Vagina (tissue), 2 donors: Measurements from ENCODE around the gene C20orf202. TPM values are rescaled to one million over a fixed set of nuclear protein-coding genes. Genes with fewer than 3 reads are reported as not detected.

Experiments used
- DNase-seq, 2 donors: peaks; one replicate each; pipeline ENCODE4 v3.0.0-alpha.2; 2017; ENCODE audit errors: extremely low spot score in 2 of 2
- H3K27ac ChIP-seq: fragments of 200-600 bp; sonication (generic); one replicate; pipeline ENCODE4 v1.5.1; 2019
- H3K27me3 ChIP-seq: fragments of 200-600 bp; sonication (generic); one replicate; pipeline ENCODE4 v1.5.1; 2019
- H3K36me3 ChIP-seq, 2 donors: fragments of 200-600 bp; sonication (generic); one replicate each; pipeline ENCODE4 v1.5.1; 2017 to 2019
- H3K4me1 ChIP-seq: fragments of 200-600 bp; sonication (generic); one replicate; pipeline ENCODE4 v1.5.1; 2019
- H3K4me3 ChIP-seq, 2 donors: fragments of 200-600 bp; sonication (generic); 1 replicate in 1 of 2; 2 replicates in 1 of 2; pipeline ENCODE4 v1.5.1; 2016 to 2019
- H3K9me3 ChIP-seq: fragments of 200-600 bp; sonication (generic); one replicate; pipeline ENCODE4 v1.5.1; 2019
- POLR2A ChIP-seq, 2 donors: fragments of 450-650 bp; IDR thresholded peaks; one replicate each; pipeline ENCODE4 v1.6.1; 2017; ENCODE audit warnings: antibody characterized with exemption in 2 of 2, mild to moderate bottlenecking in 2 of 2, moderate library complexity in 2 of 2
- POLR2AphosphoS5 ChIP-seq, 2 donors: sonication (generic); formaldehyde crosslinking; IDR thresholded peaks; one replicate each; pipeline ENCODE4 v1.9.0; 2017; ENCODE audit warnings: antibody characterized with exemption in 2 of 2, mild to moderate bottlenecking in 2 of 2, low read depth in 1 of 2; ENCODE audit not compliant: insufficient read depth in 1 of 2
- intact Hi-C: fragments of 100-400 bp; cut with DNase I; formaldehyde crosslinking; loops from one replicate; pipeline ENCODE4 v1.15.1; 2023
- total RNA-seq: library from RNA; depleted of rRNA; stranded (reverse); fragments of >200 nt; gene quantifications from one replicate; pipeline ENCODE4 v1.2.3, GENCODE V29; 2016
- TF ChIP-seq, protein P1 (sequence below), 3 experiments: fragments of 450-650 bp in 2 of 3; fragments of 200-600 bp in 1 of 3; sonication (generic) in 1 of 3; IDR thresholded peaks; one replicate each; pipeline ENCODE4 v1.5.1; 2017 to 2019; ENCODE audit warnings: antibody characterized with exemption in 3 of 3, mild to moderate bottlenecking in 2 of 3, moderate library complexity in 2 of 3

The C20orf202 gene
- total RNA-seq, 1 donor from 2014 or later, result not detected

DNA sequence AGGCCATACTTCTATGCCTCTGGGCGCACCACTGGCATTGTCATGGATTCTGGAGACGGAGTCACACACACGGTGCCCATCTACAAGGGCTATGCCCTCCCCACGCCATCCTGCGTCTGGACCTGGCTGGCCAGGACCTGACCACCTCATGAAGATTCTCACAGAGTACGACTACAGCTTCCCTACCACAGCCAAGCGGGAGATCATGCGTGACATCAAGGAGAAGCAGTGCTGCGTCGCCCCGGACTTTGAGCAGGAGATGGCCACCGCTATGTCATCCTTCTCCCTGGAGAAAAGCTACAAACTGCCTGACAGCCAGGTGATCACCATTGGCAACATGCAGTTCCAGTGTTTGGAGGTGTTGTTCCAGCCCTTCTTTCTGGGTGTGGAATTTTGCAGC lies 42.3 kb upstream of the C20orf202 start:
- TF ChIP-seq, protein P1, sequence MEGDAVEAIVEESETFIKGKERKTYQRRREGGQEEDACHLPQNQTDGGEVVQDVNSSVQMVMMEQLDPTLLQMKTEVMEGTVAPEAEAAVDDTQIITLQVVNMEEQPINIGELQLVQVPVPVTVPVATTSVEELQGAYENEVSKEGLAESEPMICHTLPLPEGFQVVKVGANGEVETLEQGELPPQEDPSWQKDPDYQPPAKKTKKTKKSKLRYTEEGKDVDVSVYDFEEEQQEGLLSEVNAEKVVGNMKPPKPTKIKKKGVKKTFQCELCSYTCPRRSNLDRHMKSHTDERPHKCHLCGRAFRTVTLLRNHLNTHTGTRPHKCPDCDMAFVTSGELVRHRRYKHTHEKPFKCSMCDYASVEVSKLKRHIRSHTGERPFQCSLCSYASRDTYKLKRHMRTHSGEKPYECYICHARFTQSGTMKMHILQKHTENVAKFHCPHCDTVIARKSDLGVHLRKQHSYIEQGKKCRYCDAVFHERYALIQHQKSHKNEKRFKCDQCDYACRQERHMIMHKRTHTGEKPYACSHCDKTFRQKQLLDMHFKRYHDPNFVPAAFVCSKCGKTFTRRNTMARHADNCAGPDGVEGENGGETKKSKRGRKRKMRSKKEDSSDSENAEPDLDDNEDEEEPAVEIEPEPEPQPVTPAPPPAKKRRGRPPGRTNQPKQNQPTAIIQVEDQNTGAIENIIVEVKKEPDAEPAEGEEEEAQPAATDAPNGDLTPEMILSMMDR (IDR thresholded peaks at IDR 0.05), result no peak
- TF ChIP-seq POLR2AphosphoS5 (IDR thresholded peaks at IDR 0.05; ENCODE audit: insufficient read depth in 1 of 2, low read depth in 1 of 2) (no peak), POLR2A (IDR thresholded peaks at IDR 0.05) (no peak)

DNA sequence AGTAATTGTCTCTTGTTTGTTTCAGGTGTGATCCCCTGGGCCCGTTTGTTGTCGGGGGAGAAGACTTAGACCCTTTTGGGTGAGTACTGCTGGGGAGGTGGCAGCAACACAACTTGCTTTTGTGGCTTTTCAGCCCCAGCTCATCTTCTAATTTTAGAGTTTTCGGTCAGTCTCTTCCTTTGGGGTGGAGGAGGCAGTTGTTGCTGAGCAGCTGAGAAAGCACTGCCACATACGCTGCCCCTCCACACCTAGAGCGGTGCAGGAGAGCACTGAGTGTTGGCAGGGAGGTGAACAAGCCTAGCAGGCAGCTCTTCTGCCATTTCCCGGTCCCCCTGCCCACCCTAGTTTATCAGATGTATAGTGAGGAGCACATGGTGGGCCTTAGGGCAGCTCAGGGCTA lies 40.1 kb upstream of the C20orf202 start:
- TF ChIP-seq POLR2AphosphoS5 (IDR thresholded peaks at IDR 0.05; ENCODE audit: insufficient read depth in 1 of 2, low read depth in 1 of 2) (no peak), POLR2A (IDR thresholded peaks at IDR 0.05) (no peak)
- TF ChIP-seq, protein P1 (IDR thresholded peaks at IDR 0.05), result no peak

More for the DNA sequence above, 42.3 kb upstream of the C20orf202 start:
- intact Hi-C loops, result no loop called here
- Histone ChIP-seq H3K27ac (no peak overlapping the region), H3K27me3 (no peaks in the 10 kb centered on the region), H3K36me3 (peaks cover 0 to 47% of the 10 kb centered on the region in 2 donors), H3K4me1 (no peaks in the 10 kb centered on the region), H3K4me3 (no peak overlapping the region), H3K9me3 (no peaks in the 10 kb centered on the region)
- no peak for DNase-seq

GRCh38 chr20:1163653-1164052 lies 39.6 kb upstream of the C20orf202 start:
- Histone ChIP-seq H3K4me1 (no peaks in the 10 kb centered on the region), H3K27me3 (no peaks in the 10 kb centered on the region), H3K36me3 (peaks cover 0 to 71% of the 10 kb centered on the region in 2 donors), H3K4me3 (no peak overlapping the region), H3K27ac (no peak overlapping the region), H3K9me3 (no peaks in the 10 kb centered on the region)
- peak in 1 of 2 donors; percentile 13 for DNase-seq
- intact Hi-C loops, result no loop called here
- TF ChIP-seq POLR2AphosphoS5 (IDR thresholded peaks at IDR 0.05; ENCODE audit: insufficient read depth in 1 of 2, low read depth in 1 of 2), result no peak
- TF ChIP-seq POLR2A (IDR thresholded peaks at IDR 0.05), result no peak
- TF ChIP-seq, protein P1 (IDR thresholded peaks at IDR 0.05), result no peak

More for the DNA sequence above, 40.1 kb upstream of the C20orf202 start:
- intact Hi-C loops, result no loop called here
- no peaks in the 10 kb centered on the region for H3K4me1 ChIP-seq
- H3K4me3 ChIP-seq, result no peak overlapping the region
- no peaks in the 10 kb centered on the region for H3K9me3 ChIP-seq
- no peaks in the 10 kb centered on the region for H3K27me3 ChIP-seq
- peaks cover 0 to 65% of the 10 kb centered on the region in 2 donors for H3K36me3 ChIP-seq
- no peak for DNase-seq
- no peak overlapping the region for H3K27ac ChIP-seq

GRCh38 chr20:1164871-1165270 lies 38.4 kb upstream of the C20orf202 start:
- H3K36me3 ChIP-seq, result peaks cover 0 to 80% of the 10 kb centered on the region in 2 donors
- H3K4me3 ChIP-seq, result no peak overlapping the region
- peak in 1 of 2 donors; percentile 71 for DNase-seq
- intact Hi-C loops, result no loop called here
- H3K9me3 ChIP-seq, result no peaks in the 10 kb centered on the region
- no peaks in the 10 kb centered on the region for H3K27me3 ChIP-seq
- H3K27ac ChIP-seq, result no peak overlapping the region
- no peaks in the 10 kb centered on the region for H3K4me1 ChIP-seq
- TF ChIP-seq POLR2AphosphoS5 (IDR thresholded peaks at IDR 0.05; ENCODE audit: insufficient read depth in 1 of 2, low read depth in 1 of 2), result no peak
- TF ChIP-seq, protein P1 (IDR thresholded peaks at IDR 0.05), result no peak
- no peak for TF ChIP-seq POLR2A (IDR thresholded peaks at IDR 0.05)

- H3K27me3 ChIP-seq, result no peaks in the 10 kb centered on the region
- DNase-seq, result peak in 1 of 2 donors; percentile 27
- H3K4me1 ChIP-seq, result no peaks in the 10 kb centered on the region
- no peaks in the 10 kb centered on the region for H3K9me3 ChIP-seq
- TF ChIP-seq POLR2A (IDR thresholded peaks at IDR 0.05), result no peak
- no peak for TF ChIP-seq POLR2AphosphoS5 (IDR thresholded peaks at IDR 0.05; ENCODE audit: insufficient read depth in 1 of 2, low read depth in 1 of 2)
- TF ChIP-seq, protein P1 (IDR thresholded peaks at IDR 0.05), result no peak
- H3K4me3 ChIP-seq, result no peak overlapping the region
- H3K36me3 ChIP-seq, result peaks cover 0 to 82% of the 10 kb centered on the region in 2 donors
- intact Hi-C loops, result no loop called here
- H3K27ac ChIP-seq, result no peak overlapping the region
Observed at GRCh38 chr20:1165521-1165920, 37.7 kb upstream of the C20orf202 start.
